ENCODE data around the gene BMP8B.

Gene BMP8B

DNA sequence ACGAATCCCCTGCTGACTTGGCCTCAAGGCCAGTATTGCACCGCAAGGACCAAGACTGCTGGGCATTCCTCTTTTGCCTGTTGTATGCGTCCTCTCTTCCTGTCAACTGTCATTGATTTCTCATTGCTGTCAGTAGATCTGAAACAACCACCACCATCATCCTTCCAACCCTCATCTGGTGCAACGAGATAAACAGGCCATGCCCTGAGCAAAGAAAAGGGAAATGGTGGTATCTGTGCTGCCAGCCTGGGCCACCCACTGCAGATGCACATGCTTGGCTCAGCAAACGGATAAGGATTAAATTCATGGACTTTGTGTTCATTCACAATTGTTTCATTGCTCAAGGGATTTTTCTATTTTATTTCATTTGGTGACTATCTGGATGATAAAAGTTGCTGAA, 31.2 kb downstream of the BMP8B start:
- DNase-seq = no peak

DNA sequence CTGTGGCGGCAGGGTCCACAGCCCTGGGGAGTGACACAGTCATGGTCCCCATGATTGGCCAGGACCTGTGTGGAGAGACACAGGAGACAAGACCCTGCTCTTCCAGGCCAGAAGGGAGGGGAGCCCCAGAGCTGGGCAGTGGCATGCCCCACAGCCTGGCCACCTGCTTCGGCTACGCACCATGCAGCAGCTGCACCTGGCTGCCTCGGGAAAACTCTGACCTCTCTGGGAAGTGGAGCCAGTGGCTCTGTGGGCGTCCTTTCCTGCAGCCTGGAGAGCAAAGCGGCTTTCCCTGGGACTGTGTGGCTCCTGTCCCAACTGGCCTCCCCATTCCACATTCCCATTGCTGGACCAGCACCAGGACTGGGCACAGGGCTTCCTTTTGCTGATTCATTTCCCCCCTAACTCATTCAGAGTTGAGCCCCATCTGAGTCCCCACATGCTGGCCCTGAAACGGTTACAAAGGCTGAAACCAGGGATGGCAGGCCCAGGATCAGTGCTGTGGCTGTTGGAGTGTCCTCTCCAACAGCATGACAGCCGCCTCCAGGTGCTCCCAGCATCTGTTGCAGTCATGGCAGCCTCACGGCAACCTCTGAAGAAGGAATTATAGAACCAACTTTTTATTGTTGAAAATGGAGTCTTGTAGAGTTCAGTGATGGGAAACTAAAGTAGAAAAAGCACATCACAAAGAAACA, 32.6 kb downstream of the BMP8B start:
- DNase-seq = no peak

DNA sequence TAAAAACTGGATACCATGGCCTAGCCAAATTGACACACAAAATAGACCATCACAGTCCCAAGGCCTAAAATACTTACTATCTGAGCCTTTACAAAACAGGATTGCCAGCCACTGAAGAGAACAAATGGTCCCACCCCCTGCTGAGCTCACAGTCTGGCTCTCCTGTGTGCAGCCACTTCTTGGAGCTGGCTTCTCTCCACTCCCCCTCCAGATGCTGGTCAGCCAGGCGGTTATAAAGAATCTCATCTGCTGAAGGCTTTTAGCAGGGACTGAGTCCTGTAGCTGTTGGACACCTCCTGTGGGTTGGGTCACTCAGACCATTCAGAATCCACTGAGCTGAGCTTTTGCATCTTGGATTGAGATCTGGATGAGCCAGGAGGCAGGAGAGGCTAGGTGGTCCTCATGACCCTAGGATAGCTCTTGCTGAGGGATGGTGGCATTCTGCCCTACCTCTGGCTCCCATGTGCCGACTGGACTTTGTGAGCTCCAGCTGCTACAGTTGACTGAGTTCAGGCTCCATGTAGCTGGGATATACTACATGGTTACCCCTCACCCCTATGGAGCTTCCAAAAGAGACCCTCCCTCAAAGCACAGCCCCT, 33.7 kb downstream of the BMP8B start:
- no peak for DNase-seq

DNA sequence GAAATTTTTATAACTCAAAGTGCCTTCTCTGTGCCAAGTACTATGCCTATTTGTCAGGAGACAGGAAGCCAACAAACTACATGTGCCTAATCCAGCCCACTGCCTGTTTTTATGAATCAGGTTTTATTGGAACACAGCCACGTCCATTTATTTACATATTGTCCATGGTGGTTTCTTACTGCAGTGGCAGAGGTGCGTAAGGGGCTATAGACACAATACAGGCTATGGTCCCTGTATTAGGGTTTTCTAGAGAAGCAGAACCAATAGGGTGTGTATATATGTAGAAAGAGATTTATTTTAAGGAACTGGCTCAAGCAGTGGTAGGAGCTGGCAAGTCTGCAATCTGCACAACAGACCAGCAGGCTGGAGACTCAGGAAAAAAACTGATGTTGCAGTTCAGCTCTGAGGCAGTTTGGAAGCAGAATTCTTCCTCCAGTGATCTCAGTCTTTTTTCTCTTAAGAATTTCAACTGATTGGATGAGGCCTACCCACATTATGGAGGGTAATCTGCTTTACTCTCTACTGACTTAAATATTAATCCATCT, 34.6 kb downstream of the BMP8B start:
- DNase-seq = no peak

DNA sequence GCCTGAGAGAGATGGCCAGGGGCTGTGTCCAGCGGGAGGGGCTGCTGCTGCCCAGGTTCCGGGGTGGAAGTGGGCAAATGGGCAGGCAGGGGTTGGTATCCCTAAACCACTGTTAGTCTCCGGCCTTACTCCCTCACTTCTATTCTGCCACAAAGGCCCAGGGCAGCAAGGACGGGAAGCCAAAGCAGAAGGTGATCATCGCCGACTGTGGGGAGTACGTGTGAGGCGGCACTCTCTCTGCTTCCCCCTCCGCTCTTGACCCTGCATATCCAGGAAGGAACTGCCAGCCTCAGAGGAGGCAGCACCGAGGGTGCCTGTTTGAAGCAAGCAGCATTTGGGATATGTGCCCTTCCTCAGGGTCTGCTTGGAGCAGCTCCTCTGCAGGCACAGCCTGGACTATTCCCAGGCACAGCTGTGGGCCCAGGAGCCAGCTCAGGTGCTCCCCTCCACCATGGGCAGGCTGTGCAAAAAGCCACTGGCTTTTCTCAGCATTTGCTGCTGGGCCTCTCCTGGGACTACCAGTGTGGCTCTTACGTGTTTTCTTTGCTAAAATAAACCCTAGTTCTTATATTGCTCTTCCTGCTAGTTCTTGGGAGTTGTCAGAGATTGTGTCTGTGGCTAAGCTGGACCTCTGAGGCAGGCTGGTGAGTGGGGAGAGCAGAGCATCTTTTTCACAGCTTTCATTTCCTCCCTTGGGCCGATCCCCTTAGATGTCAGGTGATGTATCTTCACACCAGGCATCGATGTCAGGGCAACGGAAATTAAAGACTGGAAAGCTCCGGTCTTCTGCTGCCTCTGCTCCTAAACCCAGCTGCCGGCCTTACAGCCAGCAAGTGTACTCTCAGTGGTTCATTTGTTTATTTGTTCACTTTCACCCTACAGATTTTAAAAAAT, 35.3 kb downstream of the BMP8B start:
- DNase-seq = no peak

DNA sequence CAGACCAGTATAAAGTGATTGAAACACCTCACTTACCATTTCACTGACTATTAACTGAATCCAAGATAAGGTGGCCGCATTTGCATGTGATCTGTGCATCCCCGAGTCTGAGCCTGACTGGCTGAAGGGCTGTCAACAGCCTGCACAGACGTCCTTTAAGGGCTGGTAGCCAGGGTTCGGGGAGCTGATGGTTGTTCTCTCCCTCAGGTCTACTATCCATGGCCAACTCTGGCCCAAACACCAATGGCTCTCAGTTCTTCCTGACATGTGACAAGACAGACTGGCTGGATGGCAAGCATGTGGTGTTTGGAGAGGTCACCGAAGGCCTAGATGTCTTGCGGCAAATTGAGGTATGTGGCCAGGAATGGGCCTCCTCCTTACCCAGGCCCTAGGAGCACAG, 36.0 kb downstream of the BMP8B start:
- no peak for DNase-seq

DNA sequence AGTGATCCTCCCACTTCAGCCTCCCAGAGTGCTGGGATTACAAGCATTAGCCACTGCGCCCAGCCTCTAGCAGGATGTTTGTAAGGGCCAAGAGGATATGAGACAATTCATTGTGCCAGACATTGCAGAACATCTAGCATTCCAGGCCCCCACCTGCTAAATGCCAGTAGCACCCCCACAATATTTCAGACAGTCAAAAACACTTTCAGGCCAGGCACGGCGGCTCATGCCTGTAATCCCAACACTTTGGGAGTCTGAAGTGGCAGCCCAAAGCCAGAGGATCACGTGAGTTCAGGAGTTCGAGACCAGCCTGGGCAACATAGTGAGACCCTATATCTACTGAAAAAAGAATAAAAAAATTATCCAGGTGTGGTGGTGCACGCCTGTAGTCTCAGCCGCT, 37.1 kb downstream of the BMP8B start:
- DNase-seq = no peak

DNA sequence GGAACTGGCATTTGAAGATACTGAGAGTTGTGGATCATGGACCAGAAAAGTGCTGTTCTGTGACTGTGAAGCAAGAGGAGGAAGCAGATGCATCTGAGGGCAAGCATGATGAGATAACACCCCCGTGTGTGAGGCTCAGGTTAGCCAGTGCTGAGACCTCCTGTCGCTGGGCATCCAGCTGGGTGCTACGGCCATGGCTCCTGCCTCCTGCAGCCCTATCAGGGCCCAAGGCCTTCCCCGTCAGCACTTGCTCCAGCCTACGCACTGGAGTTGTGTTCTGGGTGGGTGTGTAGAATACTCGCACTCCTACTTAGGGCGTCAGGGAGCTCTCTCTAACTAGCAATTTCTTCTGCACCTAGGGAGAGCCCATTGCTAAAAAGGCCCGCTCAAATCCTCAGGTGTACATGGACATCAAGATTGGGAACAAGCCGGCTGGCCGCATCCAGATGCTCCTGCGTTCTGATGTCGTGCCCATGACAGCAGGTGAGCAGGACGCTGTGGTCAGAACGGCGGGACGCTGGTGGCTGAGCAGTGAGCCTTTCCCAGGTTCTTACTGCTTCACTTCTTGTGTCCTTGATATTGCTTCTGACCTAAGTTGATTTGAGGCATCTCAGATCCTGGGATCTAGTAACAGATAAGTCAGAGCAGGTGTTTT, 43.5 kb downstream of the BMP8B start:
- no peak for DNase-seq

DNA sequence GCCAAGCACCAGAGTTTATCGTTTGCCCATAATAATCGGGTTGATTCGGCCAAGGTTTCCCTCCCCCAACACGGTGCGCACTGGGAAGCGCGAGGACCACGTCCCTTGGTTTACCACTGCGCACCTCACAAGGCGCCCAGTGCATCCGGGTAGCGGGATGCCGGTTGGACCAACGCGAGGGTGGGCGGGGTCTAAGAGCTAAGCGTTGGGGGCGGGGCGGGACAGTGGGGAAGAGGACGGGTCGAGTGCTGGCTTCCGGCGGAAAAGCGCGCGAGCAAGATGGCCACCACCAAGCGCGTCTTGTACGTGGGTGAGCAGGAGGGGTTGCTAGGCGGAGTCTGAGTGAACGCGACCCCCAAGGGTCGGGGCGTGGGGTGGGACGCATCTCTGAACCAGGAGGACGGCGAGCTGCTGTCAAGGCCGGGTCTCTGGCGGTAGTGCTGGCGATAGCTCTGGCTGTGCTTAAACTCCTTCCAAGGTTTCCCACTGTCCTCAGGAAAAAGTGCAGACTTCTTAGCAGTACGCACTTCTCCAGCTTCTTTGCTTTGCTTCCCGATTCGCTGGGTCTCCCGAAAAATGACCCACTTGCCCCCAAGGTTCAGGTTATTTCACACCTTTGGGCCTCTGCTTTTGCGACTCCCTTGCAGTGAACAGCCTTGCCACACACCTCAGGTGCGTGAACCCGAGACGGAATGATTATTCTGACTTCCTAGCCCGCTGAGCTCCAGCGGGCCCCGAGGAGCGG, 49.9 kb downstream of the BMP8B start, which contains the start of gene PPIE:
PPIE (plus strand) TSS at position 261 of the 745 bp plus-strand sequence; CDS start at position 280, 19 bp downstream.
- peak; percentile 91 to 94 (median 94) for DNase-seq

DNA sequence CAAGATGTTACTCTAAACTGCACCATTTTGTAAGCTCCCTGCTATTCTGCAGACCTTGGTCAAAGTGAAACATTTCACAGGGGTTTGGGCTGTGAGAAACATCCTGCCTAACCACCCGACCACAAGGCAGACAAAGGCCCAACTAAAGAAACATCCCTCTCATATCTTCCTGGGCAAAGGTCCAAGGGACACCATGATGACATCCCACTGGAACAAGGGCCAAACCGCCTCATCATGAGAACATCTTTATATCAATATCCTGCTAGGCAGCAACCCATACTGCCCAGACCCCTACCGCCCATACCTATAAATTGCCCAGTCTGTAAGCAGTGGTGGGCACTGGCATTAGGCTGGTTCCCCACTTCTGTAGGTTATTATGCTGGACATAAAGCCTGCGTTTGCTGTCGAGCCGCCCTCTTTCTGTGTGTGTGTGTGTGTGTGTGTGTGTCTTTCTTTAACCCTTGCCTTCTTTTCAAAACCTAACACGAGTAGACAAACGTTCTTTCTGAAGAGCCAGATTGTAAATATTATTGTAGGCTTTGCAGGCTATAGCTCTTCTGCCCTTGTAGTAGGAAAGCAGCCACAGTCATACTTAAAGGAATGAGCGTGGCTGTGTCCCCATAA, 51.0 kb downstream of the BMP8B start:
- DNase-seq = no peak

DNA sequence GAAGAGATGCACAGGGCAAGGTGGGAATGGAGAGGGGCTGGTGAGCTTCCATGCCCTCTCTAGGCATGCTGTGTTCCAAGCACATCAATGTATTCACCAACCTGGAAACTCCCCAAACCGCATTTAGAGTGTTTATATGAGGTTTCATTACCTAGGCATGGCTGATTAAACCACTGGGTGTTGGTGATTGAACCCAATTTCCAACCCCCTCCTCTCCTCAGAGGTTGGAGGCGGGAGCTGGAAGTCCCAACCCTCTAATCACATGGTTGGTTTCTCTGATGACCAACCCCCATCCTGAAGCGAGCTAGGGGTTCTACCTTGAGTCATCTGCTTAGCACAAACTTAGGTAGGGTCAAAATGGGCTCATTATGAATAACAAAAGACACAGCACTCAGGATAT, 52.9 kb downstream of the BMP8B start:
- DNase-seq = no peak

DNA sequence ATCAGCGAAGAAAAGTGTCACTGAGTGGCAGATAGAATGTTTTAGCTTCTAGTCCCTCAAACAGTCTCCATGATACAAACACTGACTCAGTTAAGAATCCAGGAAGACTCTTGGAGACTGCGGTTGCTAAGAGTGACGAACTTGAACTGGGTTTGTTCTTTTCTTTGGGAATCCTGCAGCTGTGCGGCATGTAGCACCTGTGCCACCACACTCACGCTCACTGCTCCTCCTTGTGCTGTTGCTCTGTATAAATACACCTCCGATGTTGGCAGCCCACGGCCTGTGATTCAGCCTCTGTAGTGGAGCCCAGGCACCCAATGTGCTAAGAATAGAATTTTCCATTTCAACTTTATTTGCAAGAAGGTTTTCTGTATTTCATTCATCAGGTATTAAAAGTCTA, 55.5 kb downstream of the BMP8B start:
- no peak for DNase-seq

DNA sequence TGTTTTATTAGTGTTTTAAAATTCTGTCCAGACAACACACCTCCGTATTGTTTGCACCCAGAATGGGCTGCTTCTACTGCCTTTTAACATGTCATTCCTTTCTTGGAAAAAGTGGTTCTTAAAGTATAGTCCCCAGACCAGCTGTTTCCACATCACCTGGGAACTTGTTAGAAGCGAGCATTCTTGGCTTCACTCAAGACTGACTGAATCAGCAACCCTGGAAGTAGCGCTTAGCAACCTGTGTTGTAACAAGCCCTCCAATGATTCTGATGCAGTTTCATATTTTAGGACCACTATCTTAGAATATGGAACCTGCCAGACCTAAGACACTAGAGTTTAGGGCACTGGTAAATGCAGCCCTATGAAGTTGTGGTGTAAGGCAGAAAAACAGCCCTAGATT, 55.9 kb downstream of the BMP8B start:
- no peak for DNase-seq

DNA sequence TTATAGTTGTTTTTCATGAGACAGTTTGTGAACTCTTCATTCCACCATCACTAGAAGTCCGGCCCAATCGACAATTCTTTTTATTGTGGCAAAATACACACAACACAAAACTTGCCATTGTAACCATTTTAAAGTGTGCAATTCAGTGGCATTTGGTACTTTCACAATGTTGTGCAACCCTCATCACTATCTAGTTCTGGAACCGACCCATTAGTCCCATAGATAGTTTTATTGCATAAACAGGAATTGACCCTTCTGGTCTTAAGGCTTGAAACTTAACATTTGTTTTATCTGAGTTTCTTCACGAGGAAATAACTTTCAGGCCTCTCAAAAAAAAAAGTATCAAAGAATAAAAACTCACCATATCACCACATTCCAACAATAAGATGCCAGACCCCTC, 58.8 kb downstream of the BMP8B start:
- no peak for DNase-seq

DNA sequence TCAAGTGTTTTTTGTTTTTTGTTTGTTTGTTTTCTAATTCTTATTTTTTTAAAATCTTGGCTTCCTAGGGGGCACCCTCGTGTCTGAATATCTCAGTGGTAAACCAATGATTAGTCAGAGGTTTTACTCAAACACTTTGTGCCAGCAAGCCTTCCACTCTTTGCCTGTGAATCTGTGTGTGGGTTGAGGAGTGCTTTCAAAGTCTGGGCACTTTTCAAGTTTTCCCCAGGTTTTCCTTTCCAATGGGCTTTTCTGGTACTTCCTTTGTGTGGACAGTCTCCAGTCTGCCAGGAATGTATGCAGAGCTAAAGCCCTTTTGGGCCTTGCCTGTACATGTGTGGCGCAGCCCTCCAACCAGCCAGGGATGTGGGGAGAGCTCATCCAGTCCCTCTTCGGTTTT, 59.6 kb downstream of the BMP8B start:
- DNase-seq = no peak

DNA sequence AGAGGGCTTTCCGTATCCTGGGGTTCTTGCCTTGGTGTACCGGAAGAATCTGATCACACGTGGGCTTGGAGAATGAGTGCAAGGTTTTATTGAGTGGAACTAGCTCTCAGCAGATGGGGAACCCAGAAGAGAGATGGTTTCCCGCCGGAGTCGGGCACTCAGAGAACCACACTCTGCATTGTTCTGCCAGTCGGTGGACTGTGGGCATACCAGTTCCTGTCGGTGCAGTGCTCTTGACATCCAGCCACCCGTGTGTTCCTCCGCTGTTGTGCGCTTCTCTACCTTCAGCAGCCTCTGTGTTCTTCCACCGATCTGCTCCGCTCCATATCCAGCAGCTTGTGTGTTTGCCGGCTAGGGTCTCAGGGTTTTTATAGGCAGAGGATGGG, 60.7 kb downstream of the BMP8B start:
- DNase-seq = no peak

DNA sequence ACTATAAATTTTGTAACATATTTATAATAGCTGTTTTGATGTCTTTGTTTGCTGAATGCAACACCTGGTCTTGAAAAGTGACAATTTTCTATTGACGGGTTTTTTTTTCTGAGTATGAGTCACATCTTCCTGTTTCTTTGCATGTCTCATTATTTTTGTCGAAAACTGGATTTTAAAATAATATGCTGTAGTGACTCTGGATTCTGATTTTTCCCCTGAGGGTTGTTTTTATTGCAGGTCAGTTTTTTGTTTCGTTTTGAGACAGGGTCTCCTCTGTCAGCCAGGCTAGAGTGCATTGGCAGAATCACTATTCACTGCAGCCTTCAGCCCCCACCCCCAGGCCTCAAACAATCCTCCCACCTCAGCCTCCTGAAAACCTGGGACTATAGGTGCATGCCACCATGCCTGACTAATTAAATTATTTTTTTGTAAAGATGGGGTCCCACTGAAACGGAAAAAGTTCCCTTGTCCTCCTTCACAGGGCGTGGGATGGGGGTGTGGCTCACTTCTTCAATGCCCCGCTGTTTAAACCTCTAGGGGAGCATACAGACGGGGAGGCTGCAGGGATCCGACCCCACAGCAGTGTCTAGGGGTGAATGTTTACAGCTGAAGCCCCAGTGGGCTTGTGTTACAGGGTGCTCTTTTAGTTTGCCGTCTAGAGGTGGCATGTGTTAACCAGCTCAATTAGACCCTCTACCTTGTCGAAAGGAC, 61.3 kb downstream of the BMP8B start:
- DNase-seq = no peak

DNA sequence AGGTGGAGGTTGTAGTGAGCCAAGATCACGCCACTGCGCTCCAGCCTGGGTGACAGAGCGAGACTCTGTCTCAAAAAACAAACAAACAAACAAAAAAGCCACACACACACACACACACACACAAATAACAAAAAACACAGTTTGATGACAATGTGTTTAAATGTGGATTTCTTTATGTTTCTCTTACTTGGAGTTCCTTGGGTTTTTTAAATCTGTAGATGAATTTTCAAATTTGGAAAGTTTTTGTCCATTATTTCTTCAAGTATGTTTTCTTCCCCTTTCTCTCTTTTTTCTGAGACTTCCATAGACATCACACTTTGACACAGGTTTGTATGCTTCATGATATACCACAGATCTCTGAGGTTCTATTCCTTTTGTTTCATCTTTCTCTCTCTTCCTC, 62.1 kb downstream of the BMP8B start:
- DNase-seq = no peak

DNA sequence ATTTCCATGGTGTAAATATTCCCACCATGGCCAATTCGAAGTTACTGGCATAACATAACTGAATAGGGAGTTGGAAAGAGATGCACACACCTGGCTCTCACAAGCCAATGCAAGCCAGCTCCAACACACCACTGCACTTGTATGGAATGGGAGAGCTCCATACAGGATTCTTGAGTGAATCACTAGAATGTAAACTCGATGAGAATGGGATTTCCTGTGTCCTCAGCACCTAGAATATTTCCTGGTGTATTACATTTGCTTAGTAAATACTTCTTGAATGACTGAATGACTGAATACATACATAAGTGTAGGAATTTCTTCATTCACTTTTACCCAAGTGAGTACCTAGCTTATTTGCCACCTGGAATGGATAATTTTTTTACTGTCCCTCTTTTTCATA, 66.2 kb downstream of the BMP8B start:
- no peak for DNase-seq

DNA sequence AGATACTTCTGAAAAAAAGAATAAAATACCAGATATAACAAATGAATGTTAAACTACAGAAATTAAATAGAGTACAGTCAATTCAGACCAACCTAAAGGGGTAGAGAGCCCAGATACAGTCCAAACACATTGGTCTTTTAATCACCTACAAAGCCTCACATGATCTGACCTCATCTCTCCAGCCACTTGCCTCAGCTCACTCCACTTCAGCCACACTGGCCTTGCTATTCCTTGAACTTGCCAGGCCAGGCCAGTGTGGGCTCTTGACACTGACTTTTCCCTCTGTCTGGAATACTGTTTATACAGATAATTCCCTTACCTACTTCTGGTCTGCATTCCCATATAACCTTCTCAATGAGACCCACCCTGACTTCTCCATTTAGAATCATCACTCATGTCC, 67.0 kb downstream of the BMP8B start:
- no peak for DNase-seq

Data from activated CD4-positive, CD25-positive, alpha-beta regulatory T cell (primary cell).